Smooth muscle cell (in vitro differentiated cells): Measurements from ENCODE around the gene ABCA2. TPM values are rescaled to one million over a fixed set of nuclear protein-coding genes. Genes with fewer than 3 reads are reported as not detected.

Experiments
- DNase-seq: peaks from one replicate; lab custom pipeline; 2025; ENCODE audit not compliant: unreplicated experiment; lab: John Stamatoyannopoulos, UW
- H2AFZ ChIP-seq: fragments of 200-600 bp; sonication (generic); 2 replicates; pipeline ENCODE4 v1.6.0; 2016; ENCODE audit warnings: antibody characterized with exemption, low read depth, mild to moderate bottlenecking
- H3F3A ChIP-seq: fragments of 200-600 bp; sonication (generic); 2 replicates; pipeline ENCODE4 v1.6.0; 2017; ENCODE audit warnings: antibody characterized with exemption, low read depth
- H3K27ac ChIP-seq: fragments of 200-600 bp; sonication (generic); 2 replicates; pipeline ENCODE4 v1.5.1; 2016; ENCODE audit warnings: low read depth, mild to moderate bottlenecking
- H3K27me3 ChIP-seq: fragments of 200-600 bp; sonication (generic); 2 replicates; pipeline ENCODE4 v1.6.1; 2016; ENCODE audit warnings: low read depth, mild to moderate bottlenecking
- H3K36me3 ChIP-seq: fragments of 200-600 bp; sonication (generic); 2 replicates; pipeline ENCODE4 v1.5.1; 2016; ENCODE audit warnings: low read depth
- H3K4me1 ChIP-seq: fragments of 200-600 bp; sonication (generic); 2 replicates; pipeline ENCODE4 v1.5.1; 2016; ENCODE audit warnings: low read depth
- H3K4me2 ChIP-seq: fragments of 200-600 bp; sonication (generic); 2 replicates; pipeline ENCODE4 v1.6.0; 2016; ENCODE audit warnings: mild to moderate bottlenecking
- H3K4me3 ChIP-seq: fragments of 200-600 bp; sonication (generic); 2 replicates; pipeline ENCODE4 v1.5.1; 2016; ENCODE audit warnings: mild to moderate bottlenecking
- H3K79me2 ChIP-seq: fragments of 200-600 bp; sonication (generic); 2 replicates; pipeline ENCODE4 v1.6.0; 2016; ENCODE audit warnings: low read depth, mild to moderate bottlenecking
- H3K9ac ChIP-seq: fragments of 200-600 bp; sonication (generic); 2 replicates; pipeline ENCODE4 v1.6.0; 2016; ENCODE audit warnings: low read depth
- H3K9me3 ChIP-seq: fragments of 200-600 bp; sonication (generic); replicated peaks from 2 replicates; pipeline ENCODE4 v1.5.1; 2016; ENCODE audit warnings: low read depth
- H4K20me1 ChIP-seq: fragments of 200-600 bp; sonication (generic); 2 replicates; pipeline ENCODE4 v1.6.0; 2016; ENCODE audit warnings: low read depth
- WGBS: methylation state at CpG from one replicate; pipeline ENCODE4 v1.1.7; 2016; ENCODE audit warnings: low lambda C conversion rate; 5-methylcytosine and 5-hydroxymethylcytosine counted together
- polyA plus RNA-seq: library from polyadenylated mRNA; unstranded; fragments of >200 nt; fragmentation: Nextera tagmentation; extraction: Ambion mirVana; gene quantifications from 2 replicates; pipeline ENCODE4 v1.2.1, GENCODE V29; 2016
- total RNA-seq: library from RNA; depleted of rRNA; stranded (reverse); fragments of >200 nt; gene quantifications from 2 replicates; pipeline ENCODE4 v1.2.3, GENCODE V29; 2014
- TF ChIP-seq, protein P1 (sequence below): fragments of 200-600 bp; sonication (generic); IDR thresholded peaks from 2 replicates; pipeline ENCODE4 v1.5.1; 2017; ENCODE audit warnings: borderline replicate concordance, mild to moderate bottlenecking, antibody characterized with exemption; ENCODE audit not compliant: insufficient read depth, poor library complexity, severe bottlenecking

The ABCA2 gene
- total and polyA plus RNA-seq, 2 experiments from 2014 or later: 15.9 to 26.2 TPM

GRCh38 chr9:137030538-137031527, 2.8 kb upstream of the ABCA2 start:
- H4K20me1 ChIP-seq: peaks cover 5% of the 10 kb centered on the region
- no peak overlapping the region for H3K27ac ChIP-seq
- no peak overlapping the region for H3K4me3 ChIP-seq
- no peaks in the 10 kb centered on the region for H3K27me3 ChIP-seq
- 93% methylated on average over 64 of the region's 65 CpGs for WGBS
- TF ChIP-seq, protein P1, sequence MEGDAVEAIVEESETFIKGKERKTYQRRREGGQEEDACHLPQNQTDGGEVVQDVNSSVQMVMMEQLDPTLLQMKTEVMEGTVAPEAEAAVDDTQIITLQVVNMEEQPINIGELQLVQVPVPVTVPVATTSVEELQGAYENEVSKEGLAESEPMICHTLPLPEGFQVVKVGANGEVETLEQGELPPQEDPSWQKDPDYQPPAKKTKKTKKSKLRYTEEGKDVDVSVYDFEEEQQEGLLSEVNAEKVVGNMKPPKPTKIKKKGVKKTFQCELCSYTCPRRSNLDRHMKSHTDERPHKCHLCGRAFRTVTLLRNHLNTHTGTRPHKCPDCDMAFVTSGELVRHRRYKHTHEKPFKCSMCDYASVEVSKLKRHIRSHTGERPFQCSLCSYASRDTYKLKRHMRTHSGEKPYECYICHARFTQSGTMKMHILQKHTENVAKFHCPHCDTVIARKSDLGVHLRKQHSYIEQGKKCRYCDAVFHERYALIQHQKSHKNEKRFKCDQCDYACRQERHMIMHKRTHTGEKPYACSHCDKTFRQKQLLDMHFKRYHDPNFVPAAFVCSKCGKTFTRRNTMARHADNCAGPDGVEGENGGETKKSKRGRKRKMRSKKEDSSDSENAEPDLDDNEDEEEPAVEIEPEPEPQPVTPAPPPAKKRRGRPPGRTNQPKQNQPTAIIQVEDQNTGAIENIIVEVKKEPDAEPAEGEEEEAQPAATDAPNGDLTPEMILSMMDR: no peak
- H3F3A ChIP-seq: no peaks in the 10 kb centered on the region
- H3K4me2 ChIP-seq: no peak overlapping the region
- peaks cover 14% of the 10 kb centered on the region for H3K4me1 ChIP-seq
- H3K9ac ChIP-seq: no peak overlapping the region
- no peaks in the 10 kb centered on the region for H3K36me3 ChIP-seq
- H2AFZ ChIP-seq: no peak overlapping the region
- no peaks in the 10 kb centered on the region for H3K79me2 ChIP-seq
- no peak for DNase-seq
- H3K9me3 ChIP-seq: no peaks in the 10 kb centered on the region

DNA sequence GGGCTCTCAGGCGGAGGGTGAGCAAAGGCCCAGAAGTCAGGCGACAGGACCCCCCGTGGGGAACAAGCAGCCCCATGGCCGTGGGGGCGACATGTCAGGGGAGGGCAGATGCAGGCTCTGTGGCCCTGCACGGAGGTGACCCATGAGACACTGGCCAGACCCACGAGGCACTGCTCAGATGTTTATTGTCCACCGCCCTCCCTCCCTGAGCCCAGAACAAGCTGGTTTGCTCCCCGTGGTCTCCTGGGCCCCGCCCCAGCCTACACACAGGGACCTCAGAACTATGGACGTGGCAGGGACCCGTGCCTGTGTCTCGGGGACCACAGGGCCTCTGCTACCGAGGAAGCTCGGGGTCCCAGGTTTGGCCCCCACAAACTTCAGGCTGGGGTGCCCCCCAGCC, 2.0 kb upstream of the ABCA2 start:
- Histone ChIP-seq H3K9ac (no peak overlapping the region), H3K4me3 (no peak overlapping the region), H3K4me2 (no peak overlapping the region), H3K27me3 (no peaks in the 10 kb centered on the region), H3K79me2 (no peaks in the 10 kb centered on the region), H2AFZ (no peak overlapping the region), H3K27ac (no peak overlapping the region), H4K20me1 (peaks cover 5% of the 10 kb centered on the region), H3F3A (no peaks in the 10 kb centered on the region), H3K9me3 (no peaks in the 10 kb centered on the region), H3K36me3 (no peaks in the 10 kb centered on the region), H3K4me1 (peaks cover 14% of the 10 kb centered on the region)
- 81% methylated on average over 14 of the region's 15 CpGs for WGBS
- TF ChIP-seq, protein P1: no peak
- DNase-seq: no peak

DNA sequence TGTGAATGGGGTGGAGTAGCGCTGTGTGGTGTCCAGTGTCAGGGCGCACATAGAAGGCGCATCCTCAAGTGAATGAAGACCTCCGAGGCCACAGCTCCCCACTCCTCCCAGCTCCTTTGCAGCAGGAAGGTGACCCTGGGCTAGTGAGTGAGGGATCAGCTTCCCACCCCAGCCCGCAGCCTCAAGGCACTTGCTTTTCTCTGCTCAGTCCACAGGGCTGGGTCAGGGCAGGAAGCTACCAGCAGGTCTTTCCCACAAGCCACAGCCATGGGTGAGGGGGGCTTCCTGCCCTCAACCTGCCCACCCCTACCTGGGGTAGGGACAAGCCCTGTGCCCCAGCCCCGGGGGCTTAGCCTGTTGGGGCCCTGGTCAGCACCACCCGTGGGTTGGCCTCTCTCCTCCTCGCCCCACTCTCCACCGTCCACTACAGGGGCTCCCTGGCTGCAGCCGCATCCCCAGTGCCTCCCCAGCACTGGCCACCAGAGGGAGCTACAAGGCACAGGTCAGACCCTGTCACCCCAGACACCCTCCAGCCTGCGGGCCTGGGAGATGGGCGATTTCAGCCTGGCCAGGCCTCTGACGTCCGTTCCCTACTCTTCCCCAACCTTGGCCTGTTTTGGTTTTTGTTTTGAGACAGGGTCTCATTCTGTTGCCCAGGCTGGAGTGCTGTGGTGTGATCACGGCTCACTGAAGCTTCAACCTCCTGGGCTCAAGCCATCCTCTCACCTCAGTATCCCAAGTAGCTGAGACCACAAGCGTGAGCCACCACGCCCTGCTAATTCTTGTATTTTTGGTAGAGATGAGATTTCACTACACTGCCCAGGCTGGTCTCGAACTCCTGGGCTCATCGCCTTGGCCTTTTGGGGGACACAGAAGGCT, 1.3 kb upstream of the ABCA2 start:
- H3K27ac ChIP-seq: no peak overlapping the region
- H3K9ac ChIP-seq: no peak overlapping the region
- no peaks in the 10 kb centered on the region for H3K79me2 ChIP-seq
- WGBS: 42% methylated on average over 19 of the region's 19 CpGs
- H3K4me3 ChIP-seq: peak overlapping the region; percentile 77
- no peaks in the 10 kb centered on the region for H3K9me3 ChIP-seq
- TF ChIP-seq, protein P1: peak; percentile 84
- H3K36me3 ChIP-seq: no peaks in the 10 kb centered on the region
- H2AFZ ChIP-seq: no peak overlapping the region
- peaks cover 5% of the 10 kb centered on the region for H4K20me1 ChIP-seq
- H3F3A ChIP-seq: no peaks in the 10 kb centered on the region
- DNase-seq: peak; percentile 49
- H3K4me2 ChIP-seq: peak overlapping the region; percentile 100
- H3K27me3 ChIP-seq: no peaks in the 10 kb centered on the region
- peaks cover 14% of the 10 kb centered on the region for H3K4me1 ChIP-seq
